ENCODE results near the gene AKAP4. TPM values are rescaled to one million over a fixed set of nuclear protein-coding genes. Genes with fewer than 3 reads are reported as not detected.

AKAP4 gene
- total RNA-seq, 1 donor from 2014 or later, result not detected

Other genes with a start within 250 kb of the AKAP4 start
- 0.11 TPM for gene CCNB3, start 3.8 kb upstream of the AKAP4 start, total RNA-seq

Data from Right ventricle myocardium superior (tissue), 1 donor.